Osteocyte (in vitro differentiated cells): ENCODE measurements around the gene LCMT1. TPM values are rescaled to one million over a fixed set of nuclear protein-coding genes. Genes with fewer than 3 reads are reported as not detected.
A peak's percentile ranks its signal among the peaks of the same experiment; 100 is the strongest.

Experiments
- DNase-seq: peaks from one replicate; pipeline ENCODE4 v3.0.0; 2021; ENCODE audit warnings: mixed read lengths; ENCODE audit not compliant: unreplicated experiment; ENCODE audit errors: extremely low spot score
- H3K27ac Mint-ChIP-seq: one replicate; pipeline ENCODE4 v1.8.0; 2021; ENCODE audit warnings: mild to moderate bottlenecking, mixed read lengths; ENCODE audit not compliant: unreplicated experiment
- H3K27me3 Mint-ChIP-seq: one replicate; pipeline ENCODE4 v1.8.0; 2021; ENCODE audit warnings: mixed read lengths; ENCODE audit not compliant: unreplicated experiment
- H3K36me3 Mint-ChIP-seq: one replicate; pipeline ENCODE4 v1.8.0; 2021; ENCODE audit warnings: mixed read lengths; ENCODE audit not compliant: unreplicated experiment
- H3K4me1 Mint-ChIP-seq: one replicate; pipeline ENCODE4 v1.8.0; 2021; ENCODE audit warnings: mixed read lengths; ENCODE audit not compliant: unreplicated experiment
- H3K4me3 Mint-ChIP-seq: one replicate; pipeline ENCODE4 v1.8.0; 2021; ENCODE audit warnings: mild to moderate bottlenecking, moderate library complexity, mixed read lengths; ENCODE audit not compliant: unreplicated experiment
- H3K9me3 Mint-ChIP-seq: one replicate; pipeline ENCODE4 v1.8.0; 2021; ENCODE audit warnings: mixed read lengths; ENCODE audit not compliant: unreplicated experiment
- CTCF ChIP-seq: fragments of 200-600 bp; sonication (generic); IDR thresholded peaks from 2 replicates; pipeline ENCODE4 v1.5.0; 2021; ENCODE audit warnings: antibody characterized with exemption, mild to moderate bottlenecking, moderate library complexity
- total RNA-seq: library from RNA; stranded (reverse); gene quantifications from 2 replicates; pipeline ENCODE4 v1.2.1, GENCODE V29; 2021

LCMT1 gene
- total RNA-seq, 1 donor from 2014 or later: 52.2 TPM

GRCh38 chr16:25065899-25066298 is 45.6 kb upstream of the LCMT1 start:
- Mint-ChIP-seq H3K9me3 (no peaks in the 10 kb centered on the region), H3K36me3 (no peaks in the 10 kb centered on the region), H3K27me3 (no peaks in the 10 kb centered on the region), H3K27ac (peak overlapping the region; percentile 83), H3K4me3 (no peak overlapping the region), H3K4me1 (peaks cover 12% of the 10 kb centered on the region)
- DNase-seq: no peak
- no peak for TF ChIP-seq CTCF

- DNase-seq: no peak
- H3K27ac Mint-ChIP-seq: peak overlapping the region; percentile 83
- no peak for TF ChIP-seq CTCF
- H3K4me3 Mint-ChIP-seq: peak overlapping the region; percentile 75
- no peaks in the 10 kb centered on the region for H3K36me3 Mint-ChIP-seq
- H3K9me3 Mint-ChIP-seq: no peaks in the 10 kb centered on the region
- no peaks in the 10 kb centered on the region for H3K27me3 Mint-ChIP-seq
- H3K4me1 Mint-ChIP-seq: peaks cover 12% of the 10 kb centered on the region
Measured at GRCh38 chr16:25066426-25066746, 45.2 kb upstream of the LCMT1 start.

DNA sequence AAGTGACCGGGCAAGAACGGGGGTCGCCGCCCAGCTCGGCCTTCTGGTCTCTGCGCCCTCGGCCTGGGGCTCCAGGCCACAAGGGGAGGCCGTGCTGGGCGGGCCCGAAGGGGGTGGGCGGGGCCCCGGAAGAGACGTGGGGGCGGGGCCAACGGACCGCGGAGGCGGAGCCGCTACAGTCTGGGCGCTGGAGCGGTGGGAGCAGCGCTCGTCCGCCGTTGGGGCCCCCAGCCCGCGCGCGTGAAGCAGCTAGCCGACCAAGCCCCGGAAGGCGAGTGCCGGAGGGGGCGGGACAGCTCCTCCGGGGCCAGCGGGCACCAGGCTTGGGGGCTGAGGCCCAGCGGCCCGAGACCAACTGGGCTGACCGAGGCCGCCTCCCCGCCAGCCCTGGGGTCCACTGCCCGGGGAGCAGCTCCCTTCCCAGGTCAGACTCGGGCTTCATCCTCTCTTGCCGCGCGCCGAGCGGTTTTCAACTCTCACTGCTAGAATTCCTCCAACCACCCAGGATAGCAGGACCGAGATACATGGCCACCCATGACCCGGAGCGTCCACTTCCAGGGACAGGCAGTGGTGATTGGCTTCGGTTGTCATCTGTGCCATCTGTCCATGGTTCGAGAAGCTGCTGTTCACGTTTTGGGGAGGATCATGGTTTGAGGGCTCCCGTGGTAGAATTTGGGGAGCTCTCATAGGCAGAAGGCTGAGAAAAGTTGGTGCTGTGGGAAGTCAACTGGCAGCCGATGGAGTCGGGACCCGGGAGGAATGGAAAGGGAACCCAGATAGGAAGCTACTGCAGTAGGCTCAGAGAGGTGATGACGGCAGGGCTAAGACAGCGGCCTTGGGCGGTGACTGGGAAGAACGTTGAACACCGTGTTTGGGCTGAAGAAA is 44.6 kb upstream of the LCMT1 start:
- H3K4me1 Mint-ChIP-seq: peaks cover 12% of the 10 kb centered on the region
- no peaks in the 10 kb centered on the region for H3K9me3 Mint-ChIP-seq
- DNase-seq: peak; percentile 91
- peak overlapping the region; percentile 86 for H3K4me3 Mint-ChIP-seq
- no peaks in the 10 kb centered on the region for H3K27me3 Mint-ChIP-seq
- H3K27ac Mint-ChIP-seq: peak overlapping the region; percentile 89
- H3K36me3 Mint-ChIP-seq: no peaks in the 10 kb centered on the region
- no peak for TF ChIP-seq CTCF

DNA sequence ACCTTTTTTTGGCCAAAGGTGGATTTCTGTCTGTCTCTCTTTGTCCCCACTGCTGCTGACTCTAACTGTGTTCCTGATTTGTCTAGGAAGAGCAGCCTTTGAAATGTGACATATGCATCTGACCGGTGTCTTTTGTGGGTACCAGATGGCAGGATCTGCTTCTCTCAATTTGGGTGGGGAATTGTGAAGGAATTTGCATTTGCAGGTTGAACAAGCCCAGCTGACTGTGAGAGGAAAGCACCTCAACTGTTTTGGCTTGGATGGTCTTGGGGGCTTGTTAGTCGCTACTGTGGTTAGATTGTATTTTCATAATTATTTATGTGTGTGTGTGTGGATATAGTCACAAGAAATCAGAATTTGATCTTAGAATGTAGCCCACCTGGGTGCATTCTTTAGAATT is 37.7 kb upstream of the LCMT1 start:
- Mint-ChIP-seq H3K9me3 (no peaks in the 10 kb centered on the region), H3K27ac (no peak overlapping the region), H3K4me3 (no peak overlapping the region), H3K4me1 (no peaks in the 10 kb centered on the region), H3K36me3 (no peaks in the 10 kb centered on the region), H3K27me3 (no peaks in the 10 kb centered on the region)
- no peak for DNase-seq
- TF ChIP-seq CTCF: no peak

DNA sequence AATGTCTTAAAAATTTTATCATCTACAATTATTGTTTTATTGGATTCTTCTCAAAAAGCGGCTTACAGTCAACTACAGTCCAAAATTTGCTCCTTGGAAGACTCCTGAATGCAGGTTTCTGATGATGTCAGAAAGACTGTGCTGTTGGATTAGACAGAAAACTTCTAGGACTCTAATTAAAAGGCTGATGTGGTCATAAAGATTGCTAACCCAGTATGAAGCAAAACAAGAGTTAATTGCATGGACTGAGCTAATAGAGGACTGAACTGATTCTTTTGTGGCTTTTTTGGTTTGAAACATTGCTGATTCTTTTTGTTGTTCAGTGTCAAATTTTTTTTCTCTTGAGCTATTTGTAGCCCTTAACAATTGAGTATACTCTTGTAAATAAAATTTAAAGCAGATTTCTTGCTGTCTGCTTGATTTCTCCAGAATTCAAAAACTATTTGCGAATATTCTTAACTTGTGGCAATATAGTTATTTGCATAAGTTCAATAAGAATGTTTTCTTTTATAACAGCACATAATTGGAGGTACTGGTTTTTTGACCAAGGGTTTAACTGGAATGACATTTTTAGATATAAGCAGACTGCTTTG is 33.1 kb upstream of the LCMT1 start:
- Mint-ChIP-seq H3K36me3 (no peaks in the 10 kb centered on the region), H3K4me3 (no peak overlapping the region), H3K27me3 (no peaks in the 10 kb centered on the region), H3K27ac (no peak overlapping the region), H3K9me3 (no peaks in the 10 kb centered on the region), H3K4me1 (no peaks in the 10 kb centered on the region)
- TF ChIP-seq CTCF: no peak
- DNase-seq: no peak
